Activated naive CD4-positive, alpha-beta T cell treated with anti-CD3 and anti-CD28 coated beads, Interleukin-2, amount 50 U/mL, for 72 hours (primary cell): ENCODE data around the gene SLC45A3. TPM values are rescaled to one million over a fixed set of nuclear protein-coding genes. Genes with fewer than 3 reads are reported as not detected.

Experiments used
- ATAC-seq, 2 donors: fragments of 150-1000 bp; cut with Tn5 transposase; 2 replicates each; pipeline ENCODE4 v1.10.0; 2021; ENCODE audit warnings: mild to moderate bottlenecking in 2 of 2, moderate library complexity in 2 of 2
- DNase-seq, 2 donors: peaks; one replicate each; pipeline ENCODE4 v3.0.0; 2021 to 2022; ENCODE audit warnings: low spot score in 2 of 2
- H3K27ac Mint-ChIP-seq, 2 donors: one replicate each; pipeline ENCODE4 v1.8.0; 2022; ENCODE audit warnings: mild to moderate bottlenecking in 2 of 2, mixed read lengths in 2 of 2
- H3K36me3 Mint-ChIP-seq, 2 donors: one replicate each; pipeline ENCODE4 v1.8.0; 2022; ENCODE audit warnings: mixed read lengths in 2 of 2
- H3K9me3 Mint-ChIP-seq, 2 donors: one replicate each; pipeline ENCODE4 v1.8.0; 2022; ENCODE audit warnings: mixed read lengths in 2 of 2
- total RNA-seq, 2 donors: library from RNA; stranded (reverse); gene quantifications; one replicate each; pipeline ENCODE4 v1.2.3, GENCODE V29; 2022

Gene SLC45A3
- total RNA-seq, 2 donors from 2014 or later, result 0.57 to 1.1 TPM

GRCh38 chr1:205706601-205707502 is 26.5 kb upstream of the SLC45A3 start:
- Mint-ChIP-seq H3K9me3 (no peaks in the 10 kb centered on the region), H3K36me3 (peaks cover 0 to 6% of the 10 kb centered on the region in 2 donors), H3K27ac (peak overlapping the region in 1 of 2 donors; percentile 55)
- no peak for ATAC-seq
- no peak for DNase-seq

- H3K9me3 Mint-ChIP-seq, result no peaks in the 10 kb centered on the region
- peaks cover 0 to 6% of the 10 kb centered on the region in 2 donors for H3K36me3 Mint-ChIP-seq
- DNase-seq (no peak), ATAC-seq (no peak)
- peak overlapping the region in 1 of 2 donors; percentile 46 for H3K27ac Mint-ChIP-seq
Measured at GRCh38 chr1:205704903-205705302, 24.6 kb upstream of the SLC45A3 start.

GRCh38 chr1:205703072-205703471 is 22.8 kb upstream of the SLC45A3 start:
- H3K36me3 Mint-ChIP-seq, result peaks cover 0 to 6% of the 10 kb centered on the region in 2 donors
- no peak for ATAC-seq
- H3K27ac Mint-ChIP-seq, result no peak overlapping the region
- H3K9me3 Mint-ChIP-seq, result no peaks in the 10 kb centered on the region
- no peak for DNase-seq

GRCh38 chr1:205701891-205702290 is 21.6 kb upstream of the SLC45A3 start:
- no peak overlapping the region for H3K27ac Mint-ChIP-seq
- H3K9me3 Mint-ChIP-seq, result no peaks in the 10 kb centered on the region

GRCh38 chr1:205701420-205701819 is 21.1 kb upstream of the SLC45A3 start:
- no peaks in the 10 kb centered on the region for H3K9me3 Mint-ChIP-seq
- no peak for DNase-seq
- no peak for ATAC-seq
- H3K27ac Mint-ChIP-seq, result peak overlapping the region in 1 of 2 donors; percentile 80
- H3K36me3 Mint-ChIP-seq, result no peaks in the 10 kb centered on the region

More at GRCh38 chr1:205701891-205702290, 21.6 kb upstream of the SLC45A3 start:
- DNase-seq, result no peak
- ATAC-seq, result no peak
- peaks cover 0 to 4% of the 10 kb centered on the region in 2 donors for H3K36me3 Mint-ChIP-seq

- peak overlapping the region in 1 of 2 donors; percentile 80 for H3K27ac Mint-ChIP-seq
- no peak for DNase-seq
- no peaks in the 10 kb centered on the region for H3K36me3 Mint-ChIP-seq
- ATAC-seq, result peak in 1 of 2 donors; percentile 22
- no peaks in the 10 kb centered on the region for H3K9me3 Mint-ChIP-seq
Measured at GRCh38 chr1:205700865-205701401, 20.6 kb upstream of the SLC45A3 start.

- Mint-ChIP-seq H3K9me3 (no peaks in the 10 kb centered on the region), H3K27ac (no peak overlapping the region), H3K36me3 (no peaks in the 10 kb centered on the region)
- no peak for DNase-seq
- ATAC-seq, result no peak
Measured at GRCh38 chr1:205699416-205699815, 19.1 kb upstream of the SLC45A3 start.

- no peak for ATAC-seq
- Mint-ChIP-seq H3K36me3 (no peaks in the 10 kb centered on the region), H3K9me3 (no peaks in the 10 kb centered on the region), H3K27ac (no peak overlapping the region)
- no peak for DNase-seq
Measured at GRCh38 chr1:205698921-205699320, 18.6 kb upstream of the SLC45A3 start.

- DNase-seq (no peak), ATAC-seq (no peak)
- peak overlapping the region in 1 of 2 donors; percentile 15 for H3K27ac Mint-ChIP-seq
- H3K9me3 Mint-ChIP-seq, result no peaks in the 10 kb centered on the region
- H3K36me3 Mint-ChIP-seq, result no peaks in the 10 kb centered on the region
Measured at GRCh38 chr1:205693421-205693991, 13.2 kb upstream of the SLC45A3 start.

GRCh38 chr1:205692423-205692822 is 12.1 kb upstream of the SLC45A3 start:
- no peak for DNase-seq
- no peaks in the 10 kb centered on the region for H3K9me3 Mint-ChIP-seq
- no peak overlapping the region for H3K27ac Mint-ChIP-seq
- no peaks in the 10 kb centered on the region for H3K36me3 Mint-ChIP-seq
- no peak for ATAC-seq

- no peaks in the 10 kb centered on the region for H3K9me3 Mint-ChIP-seq
- ATAC-seq, result no peak
- H3K36me3 Mint-ChIP-seq, result no peaks in the 10 kb centered on the region
- DNase-seq, result peak in 1 of 2 donors; percentile 16
- H3K27ac Mint-ChIP-seq, result no peak overlapping the region
Measured at GRCh38 chr1:205690122-205690756, 9.9 kb upstream of the SLC45A3 start.

- DNase-seq, result no peak
- Mint-ChIP-seq H3K27ac (no peak overlapping the region), H3K36me3 (no peaks in the 10 kb centered on the region), H3K9me3 (no peaks in the 10 kb centered on the region)
- ATAC-seq, result no peak
Measured at GRCh38 chr1:205689479-205689878, 9.2 kb upstream of the SLC45A3 start.

GRCh38 chr1:205688171-205689080 is 8.1 kb upstream of the SLC45A3 start:
- Mint-ChIP-seq H3K9me3 (no peaks in the 10 kb centered on the region), H3K36me3 (no peaks in the 10 kb centered on the region), H3K27ac (peak overlapping the region in 1 of 2 donors; percentile 60)
- DNase-seq (no peak), ATAC-seq (no peak)

- Mint-ChIP-seq H3K36me3 (no peaks in the 10 kb centered on the region), H3K27ac (no peak overlapping the region), H3K9me3 (no peaks in the 10 kb centered on the region)
- ATAC-seq, result no peak
- DNase-seq, result no peak
Measured at GRCh38 chr1:205687242-205687641, 6.9 kb upstream of the SLC45A3 start.

- DNase-seq (no peak), ATAC-seq (no peak)
- no peaks in the 10 kb centered on the region for H3K9me3 Mint-ChIP-seq
- H3K36me3 Mint-ChIP-seq, result no peaks in the 10 kb centered on the region
- H3K27ac Mint-ChIP-seq, result no peak overlapping the region
Measured at GRCh38 chr1:205681364-205681763, 1.1 kb upstream of the SLC45A3 start.
